GM12878 (cell line): ENCODE measurements around the gene RASL11A. TPM values are rescaled to one million over a fixed set of nuclear protein-coding genes. Genes with fewer than 3 reads are reported as not detected.

ENCODE experiments used
- BCL11A ChIP-seq: IDR thresholded peaks from 2 replicates; pipeline ENCODE4 v1.6.1; 2011; ENCODE audit warnings: low read depth, low read length
- CREB1 ChIP-seq: IDR thresholded peaks from 2 replicates; pipeline ENCODE4 v1.6.1; 2012; ENCODE audit warnings: low read depth, mild to moderate bottlenecking, inconsistent platforms
- DPF2 ChIP-seq: fragments of 450-650 bp; IDR thresholded peaks from 2 replicates; pipeline ENCODE4 v1.6.1; 2017; ENCODE audit warnings: mild to moderate bottlenecking
- EGR1 ChIP-seq, 2 experiments: IDR thresholded peaks; 1 replicate in 1 of 2; 2 replicates in 1 of 2; pipeline ENCODE4 v1.6.1; 2011 to 2012; ENCODE audit warnings: low read depth in 2 of 2, low read length in 2 of 2, borderline replicate concordance in 1 of 2, mild to moderate bottlenecking in 1 of 2, moderate library complexity in 1 of 2
- EP300 ChIP-seq, 2 experiments: fragments of 150-350 bp in 1 of 2; IDR thresholded peaks; 2 replicates each; pipeline ENCODE4 v1.6.1; 2011 to 2012; ENCODE audit warnings: low read depth in 2 of 2, low read length in 2 of 2, borderline replicate concordance in 1 of 2, improper control_type of control experiment in 1 of 2, inconsistent platforms in 1 of 2; ENCODE audit not compliant: control insufficient read depth in 1 of 2
- ESRRA ChIP-seq: IDR thresholded peaks from 2 replicates; pipeline ENCODE4 v1.6.1; 2012; ENCODE audit warnings: mild to moderate bottlenecking, low read length, improper control_type of control experiment
- HCFC1 ChIP-seq: fragments of 150-350 bp; IDR thresholded peaks from 2 replicates; pipeline ENCODE4 v1.6.1; 2014; ENCODE audit warnings: low read length
- HDAC6 ChIP-seq: fragments of 200-600 bp; sonication (generic); IDR thresholded peaks from one replicate; pipeline ENCODE4 v1.8.0; 2017; ENCODE audit warnings: antibody characterized with exemption; ENCODE audit not compliant: unreplicated experiment
- IKZF2 ChIP-seq, 2 experiments: fragments of 450-650 bp; IDR thresholded peaks; 2 replicates each; pipeline ENCODE4 v1.6.1; 2017; ENCODE audit warnings: mild to moderate bottlenecking in 2 of 2, moderate library complexity in 2 of 2
- IRF4 ChIP-seq: IDR thresholded peaks from 2 replicates; pipeline ENCODE4 v1.6.1; 2011; ENCODE audit warnings: low read depth, low read length
- JUNB ChIP-seq: IDR thresholded peaks from 2 replicates; pipeline ENCODE4 v1.6.1; 2016; ENCODE audit warnings: antibody characterized with exemption, mild to moderate bottlenecking
- KLF5 ChIP-seq: fragments of 450-650 bp; IDR thresholded peaks from 2 replicates; pipeline ENCODE4 v1.6.1; 2014; ENCODE audit warnings: mild to moderate bottlenecking; ENCODE audit not compliant: partially characterized antibody
- NRF1 ChIP-seq: conservative IDR thresholded peaks from 2 replicates; pipeline ENCODE4 v1.6.1; 2011; ENCODE audit warnings: mild to moderate bottlenecking, low read depth, low read length, improper control_type of control experiment
- PML ChIP-seq: IDR thresholded peaks from 2 replicates; pipeline ENCODE4 v1.6.1; 2012; ENCODE audit warnings: low read length, inconsistent platforms
- POLR2A ChIP-seq: IDR thresholded peaks from 2 replicates; pipeline ENCODE4 v1.6.1; 2011; ENCODE audit warnings: low read depth, mild to moderate bottlenecking, low read length
- POU2F2 ChIP-seq: IDR thresholded peaks from 3 replicates; pipeline ENCODE4 v1.6.1; 2011; ENCODE audit warnings: low read depth, mild to moderate bottlenecking, low read length, borderline replicate concordance
- RFX5 ChIP-seq: IDR thresholded peaks from 2 replicates; pipeline ENCODE4 v1.6.1; 2011; ENCODE audit warnings: low read depth, low read length, improper control_type of control experiment
- RUNX3 ChIP-seq: IDR thresholded peaks from 2 replicates; pipeline ENCODE4 v1.6.1; 2012; ENCODE audit warnings: low read length, inconsistent platforms
- TCF3 ChIP-seq: IDR thresholded peaks from 2 replicates; pipeline ENCODE4 v1.6.1; 2012; ENCODE audit warnings: low read depth, mild to moderate bottlenecking, low read length, borderline replicate concordance; ENCODE audit not compliant: insufficient read depth
- TCF7 ChIP-seq: IDR thresholded peaks from 2 replicates; pipeline ENCODE4 v1.6.1; 2014; ENCODE audit warnings: antibody characterized with exemption, borderline replicate concordance
- ZNF207 ChIP-seq: fragments of 450-650 bp; IDR thresholded peaks from 2 replicates; pipeline ENCODE4 v1.6.1; 2014; ENCODE audit warnings: antibody characterized with exemption, mild to moderate bottlenecking, borderline replicate concordance
- ZSCAN29 ChIP-seq: fragments of 450-650 bp; IDR thresholded peaks from 2 replicates; pipeline ENCODE4 v1.6.1; 2017; ENCODE audit warnings: mild to moderate bottlenecking, moderate library complexity
- ZZZ3 ChIP-seq: IDR thresholded peaks from 2 replicates; pipeline ENCODE4 v1.6.1; 2011; ENCODE audit warnings: low read depth; ENCODE audit not compliant: control insufficient read depth, insufficient read length
- polyA plus RNA-seq, 11 experiments: library from polyadenylated mRNA; depleted of rRNA in 4 of 11; unstranded in 6 of 11; stranded (reverse) in 5 of 11; fragments of >200 nt; fragmentation: Nextera tagmentation in 4 of 11; fragmentation: Illumina TruSeq in 1 of 11; extraction: Ambion mirVana in 4 of 11; extraction: Trizol in 1 of 11; gene quantifications; 1 replicate in 1 of 11; 2 replicates in 10 of 11; pipeline versions ENCODE4 v1.2.1 to v1.2.3, GENCODE V29; 2011 to 2016; ENCODE audit warnings: inconsistent platforms in 2 of 11, missing spikeins in 2 of 11, low read depth in 1 of 11
- total RNA-seq, 4 experiments: library from RNA; depleted of rRNA in 3 of 4; stranded (reverse); fragments of >200 nt in 3 of 4; fragmentation: Illumina TruSeq in 1 of 4; extraction: Trizol in 1 of 4; gene quantifications; 2 replicates each; pipeline versions ENCODE4 v1.2.1 to v1.2.3, GENCODE V29; 2013 to 2021
- TF ChIP-seq, protein P1 (sequence below): fragments of 450-650 bp; formaldehyde crosslinking; IDR thresholded peaks from 2 replicates; pipeline ENCODE4 v1.4.0; 2020; ENCODE audit warnings: mild to moderate bottlenecking, moderate library complexity
- TF ChIP-seq, protein P2 (sequence below): IDR thresholded peaks from 2 replicates; pipeline ENCODE4 v1.6.1; 2012; ENCODE audit warnings: low read depth, low read length, improper control_type of control experiment
- TF ChIP-seq, protein P3 (sequence below): fragments of 450-650 bp; IDR thresholded peaks from 2 replicates; pipeline ENCODE4 v1.6.1; 2018; ENCODE audit warnings: borderline replicate concordance, mild to moderate bottlenecking; ENCODE audit not compliant: partially characterized antibody

RASL11A gene
- total and polyA plus RNA-seq, 10 of the 15 experiments (the other 5 are each of a cell fraction or from before 2014, with no cell fraction given) = 0.04 to 1.3 (median 0.41) TPM; not detected in 1

DNA sequence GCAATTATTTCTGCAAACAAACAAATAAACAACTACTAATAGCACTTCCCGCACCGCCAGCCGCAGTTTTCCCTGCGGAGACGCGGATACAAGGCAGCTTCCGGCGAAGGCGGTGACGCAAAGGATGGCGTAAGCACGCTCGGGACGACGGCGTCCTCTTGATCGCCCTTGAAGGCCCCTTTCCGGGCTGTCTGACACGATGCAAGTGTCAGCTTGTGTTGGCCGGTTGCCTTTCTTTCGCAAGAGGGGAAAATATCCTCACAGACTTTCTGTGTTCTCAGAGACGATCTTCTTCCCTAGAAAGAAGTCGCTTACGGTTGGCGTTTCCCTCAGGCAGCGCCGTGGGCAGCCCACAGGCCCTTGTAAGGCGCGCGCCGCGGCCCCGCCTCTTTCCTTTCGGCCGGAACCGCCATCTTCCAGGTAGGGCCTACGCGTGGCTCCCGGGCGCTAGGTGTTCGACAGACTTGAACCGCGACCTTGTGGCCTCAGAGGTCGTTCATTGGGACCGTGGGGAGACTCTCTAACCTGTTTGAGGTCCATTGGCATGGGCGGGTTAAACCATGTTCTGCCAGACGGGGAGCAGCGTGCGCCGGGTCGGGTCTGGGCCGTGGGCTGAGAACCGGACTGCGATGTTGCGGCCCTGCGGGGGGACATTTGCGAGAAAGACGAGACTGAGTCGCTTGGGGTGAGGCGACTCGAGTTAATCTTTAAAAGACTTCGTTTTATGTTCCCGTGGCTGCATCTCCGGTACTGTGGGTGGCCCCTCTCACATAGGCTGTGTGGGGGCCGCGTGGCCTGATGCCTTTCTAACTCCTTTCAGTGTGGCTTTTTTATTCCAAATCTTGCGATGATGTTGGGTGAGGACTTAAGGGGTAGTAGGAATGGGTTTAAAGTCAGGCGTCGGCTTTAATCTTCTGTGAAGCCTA, 19.2 kb upstream of the RASL11A start, which contains the start of gene RPL21 (continued):
- TF ChIP-seq EP300 (IDR thresholded peaks at IDR 0.05; ENCODE audit: borderline replicate concordance in 1 of 2, control insufficient read depth in 1 of 2, low read depth in 2 of 2, low read length in 2 of 2) (no peak), JUNB (no peak), ESRRA (peak; percentile 94; the same call in 1 of the 2 replicates), BCL11A (no peak; the same call in 1 of the 2 replicates), CREB1 (peak; percentile 97), ZZZ3 (no peak), DPF2 (no peak), POLR2A (peak; percentile 99), PML (peak; percentile 97), HCFC1 (peak; percentile 61), IRF4 (peak; percentile 49; the same call in 1 of the 2 replicates), ZNF207 (peak; percentile 96), KLF5 (peak; percentile 87), IKZF2 (IDR thresholded peaks at IDR 0.05) (peak; percentile 85 to 87), TCF7 (no peak), TCF3 (peak; percentile 57; the same call in 1 of the 2 replicates), NRF1 (no peak), RUNX3 (peak; percentile 56), HDAC6 (no peak), ZSCAN29 (no peak), POU2F2 (peak; percentile 77; the same call in 2 of the 3 replicates), RFX5 (no peak), EGR1 (IDR thresholded peaks at IDR 0.05; ENCODE audit: borderline replicate concordance in 1 of 2, low read depth in 2 of 2, low read length in 2 of 2) (peak in 1 of 2 experiments; percentile 57; a peak in 1 of 3 replicates)
- TF ChIP-seq, protein P1, sequence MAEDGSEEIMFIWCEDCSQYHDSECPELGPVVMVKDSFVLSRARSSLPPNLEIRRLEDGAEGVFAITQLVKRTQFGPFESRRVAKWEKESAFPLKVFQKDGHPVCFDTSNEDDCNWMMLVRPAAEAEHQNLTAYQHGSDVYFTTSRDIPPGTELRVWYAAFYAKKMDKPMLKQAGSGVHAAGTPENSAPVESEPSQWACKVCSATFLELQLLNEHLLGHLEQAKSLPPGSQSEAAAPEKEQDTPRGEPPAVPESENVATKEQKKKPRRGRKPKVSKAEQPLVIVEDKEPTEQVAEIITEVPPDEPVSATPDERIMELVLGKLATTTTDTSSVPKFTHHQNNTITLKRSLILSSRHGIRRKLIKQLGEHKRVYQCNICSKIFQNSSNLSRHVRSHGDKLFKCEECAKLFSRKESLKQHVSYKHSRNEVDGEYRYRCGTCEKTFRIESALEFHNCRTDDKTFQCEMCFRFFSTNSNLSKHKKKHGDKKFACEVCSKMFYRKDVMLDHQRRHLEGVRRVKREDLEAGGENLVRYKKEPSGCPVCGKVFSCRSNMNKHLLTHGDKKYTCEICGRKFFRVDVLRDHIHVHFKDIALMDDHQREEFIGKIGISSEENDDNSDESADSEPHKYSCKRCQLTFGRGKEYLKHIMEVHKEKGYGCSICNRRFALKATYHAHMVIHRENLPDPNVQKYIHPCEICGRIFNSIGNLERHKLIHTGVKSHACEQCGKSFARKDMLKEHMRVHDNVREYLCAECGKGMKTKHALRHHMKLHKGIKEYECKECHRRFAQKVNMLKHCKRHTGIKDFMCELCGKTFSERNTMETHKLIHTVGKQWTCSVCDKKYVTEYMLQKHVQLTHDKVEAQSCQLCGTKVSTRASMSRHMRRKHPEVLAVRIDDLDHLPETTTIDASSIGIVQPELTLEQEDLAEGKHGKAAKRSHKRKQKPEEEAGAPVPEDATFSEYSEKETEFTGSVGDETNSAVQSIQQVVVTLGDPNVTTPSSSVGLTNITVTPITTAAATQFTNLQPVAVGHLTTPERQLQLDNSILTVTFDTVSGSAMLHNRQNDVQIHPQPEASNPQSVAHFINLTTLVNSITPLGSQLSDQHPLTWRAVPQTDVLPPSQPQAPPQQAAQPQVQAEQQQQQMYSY = no peak
- TF ChIP-seq, protein P2, sequence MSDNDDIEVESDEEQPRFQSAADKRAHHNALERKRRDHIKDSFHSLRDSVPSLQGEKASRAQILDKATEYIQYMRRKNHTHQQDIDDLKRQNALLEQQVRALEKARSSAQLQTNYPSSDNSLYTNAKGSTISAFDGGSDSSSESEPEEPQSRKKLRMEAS = peak; percentile 83
- TF ChIP-seq, protein P3, sequence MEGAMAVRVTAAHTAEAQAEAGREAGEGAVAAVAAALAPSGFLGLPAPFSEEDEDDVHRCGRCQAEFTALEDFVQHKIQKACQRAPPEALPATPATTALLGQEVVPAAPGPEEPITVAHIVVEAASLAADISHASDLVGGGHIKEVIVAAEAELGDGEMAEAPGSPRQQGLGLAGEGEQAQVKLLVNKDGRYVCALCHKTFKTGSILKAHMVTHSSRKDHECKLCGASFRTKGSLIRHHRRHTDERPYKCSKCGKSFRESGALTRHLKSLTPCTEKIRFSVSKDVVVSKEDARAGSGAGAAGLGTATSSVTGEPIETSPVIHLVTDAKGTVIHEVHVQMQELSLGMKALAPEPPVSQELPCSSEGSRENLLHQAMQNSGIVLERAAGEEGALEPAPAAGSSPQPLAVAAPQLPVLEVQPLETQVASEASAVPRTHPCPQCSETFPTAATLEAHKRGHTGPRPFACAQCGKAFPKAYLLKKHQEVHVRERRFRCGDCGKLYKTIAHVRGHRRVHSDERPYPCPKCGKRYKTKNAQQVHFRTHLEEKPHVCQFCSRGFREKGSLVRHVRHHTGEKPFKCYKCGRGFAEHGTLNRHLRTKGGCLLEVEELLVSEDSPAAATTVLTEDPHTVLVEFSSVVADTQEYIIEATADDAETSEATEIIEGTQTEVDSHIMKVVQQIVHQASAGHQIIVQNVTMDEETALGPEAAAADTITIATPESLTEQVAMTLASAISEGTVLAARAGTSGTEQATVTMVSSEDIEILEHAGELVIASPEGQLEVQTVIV = no peak
